ENCODE results near the gene KDM4B.

Gene KDM4B

GRCh38 chr19:5059793-5060192 is 90.9 kb downstream of the KDM4B start:
- TF ChIP-seq BHLHE40 (IDR thresholded peaks at IDR 0.05; ENCODE audit: borderline replicate concordance) (no peak), HDGF (IDR thresholded peaks at IDR 0.05; ENCODE audit: borderline replicate concordance) (no peak), ELF4 (IDR thresholded peaks at IDR 0.05) (no peak), CTBP1 (IDR thresholded peaks at IDR 0.05; ENCODE audit: borderline replicate concordance) (no peak), FOXK2 (IDR thresholded peaks at IDR 0.05) (no peak), SP1 (IDR thresholded peaks at IDR 0.05) (no peak), TARDBP (IDR thresholded peaks at IDR 0.05) (no peak), PKNOX1 (IDR thresholded peaks at IDR 0.05) (no peak), FOXM1 (IDR thresholded peaks at IDR 0.05; ENCODE audit: borderline replicate concordance) (no peak), ZNF384 (IDR thresholded peaks at IDR 0.05) (no peak), L3MBTL2 (conservative IDR thresholded peaks at IDR 0.05) (no peak), LEF1 (IDR thresholded peaks at IDR 0.05; ENCODE audit: borderline replicate concordance) (no peak), FOXA1 (IDR thresholded peaks at IDR 0.05) (no peak)
- no peak for DNase-seq (ENCODE audit: extremely low spot score)
- ChIA-PET CTCF (no interaction called here), POLR2A (no interaction called here)

GRCh38 chr19:5062195-5062594 is 93.3 kb downstream of the KDM4B start:
- no peak for DNase-seq (ENCODE audit: extremely low spot score)
- ChIA-PET POLR2A (no interaction called here), CTCF (no interaction called here)
- TF ChIP-seq PKNOX1 (IDR thresholded peaks at IDR 0.05), result no peak
- TF ChIP-seq SP1 (IDR thresholded peaks at IDR 0.05), result no peak
- TF ChIP-seq NFRKB (IDR thresholded peaks at IDR 0.05), result no peak
- no peak for TF ChIP-seq ELF4 (IDR thresholded peaks at IDR 0.05)
- no peak for TF ChIP-seq FOXA1 (IDR thresholded peaks at IDR 0.05)
- TF ChIP-seq TARDBP (IDR thresholded peaks at IDR 0.05), result no peak
- no peak for TF ChIP-seq L3MBTL2 (conservative IDR thresholded peaks at IDR 0.05)
- TF ChIP-seq FOXM1 (IDR thresholded peaks at IDR 0.05; ENCODE audit: borderline replicate concordance), result no peak
- TF ChIP-seq ARNT (IDR thresholded peaks at IDR 0.05), result no peak
- no peak for TF ChIP-seq LEF1 (IDR thresholded peaks at IDR 0.05; ENCODE audit: borderline replicate concordance)
- no peak for TF ChIP-seq SUZ12 (IDR thresholded peaks at IDR 0.05)
- no peak for TF ChIP-seq CTBP1 (IDR thresholded peaks at IDR 0.05; ENCODE audit: borderline replicate concordance)
- TF ChIP-seq HDGF (IDR thresholded peaks at IDR 0.05; ENCODE audit: borderline replicate concordance), result no peak
- TF ChIP-seq FOXK2 (IDR thresholded peaks at IDR 0.05), result no peak
- no peak for TF ChIP-seq BHLHE40 (IDR thresholded peaks at IDR 0.05; ENCODE audit: borderline replicate concordance)
- TF ChIP-seq ZNF384 (IDR thresholded peaks at IDR 0.05), result no peak

DNA sequence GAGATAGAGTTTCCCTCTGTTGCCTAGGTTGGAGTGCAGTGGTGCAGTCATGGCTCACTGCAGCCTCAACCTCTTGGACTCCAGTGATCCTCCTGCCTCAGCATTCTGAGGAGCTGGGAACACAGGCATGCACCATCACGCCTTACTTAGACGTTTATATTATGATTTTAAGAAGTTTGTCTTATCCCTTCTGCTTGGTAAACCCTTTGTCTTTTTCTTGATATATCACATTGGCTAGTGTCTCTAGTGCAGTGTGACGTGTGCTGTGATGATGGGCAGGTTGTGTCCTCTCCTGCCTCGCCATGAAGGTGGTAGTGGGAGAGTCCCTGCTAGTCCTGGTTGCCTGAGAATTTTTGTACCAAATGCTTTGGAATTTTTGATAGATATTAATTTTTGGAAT is 93.9 kb downstream of the KDM4B start:
- TF ChIP-seq ELF4 (IDR thresholded peaks at IDR 0.05), result no peak
- TF ChIP-seq FOXK2 (IDR thresholded peaks at IDR 0.05), result no peak
- TF ChIP-seq FOXM1 (IDR thresholded peaks at IDR 0.05; ENCODE audit: borderline replicate concordance), result no peak
- TF ChIP-seq BHLHE40 (IDR thresholded peaks at IDR 0.05; ENCODE audit: borderline replicate concordance), result no peak
- no peak for TF ChIP-seq HDGF (IDR thresholded peaks at IDR 0.05; ENCODE audit: borderline replicate concordance)
- no peak for TF ChIP-seq CTBP1 (IDR thresholded peaks at IDR 0.05; ENCODE audit: borderline replicate concordance)
- no peak for TF ChIP-seq L3MBTL2 (conservative IDR thresholded peaks at IDR 0.05)
- TF ChIP-seq NFRKB (IDR thresholded peaks at IDR 0.05), result no peak
- no peak for TF ChIP-seq ARNT (IDR thresholded peaks at IDR 0.05)
- no peak for TF ChIP-seq SUZ12 (IDR thresholded peaks at IDR 0.05)
- no peak for TF ChIP-seq SP1 (IDR thresholded peaks at IDR 0.05)
- no peak for TF ChIP-seq TARDBP (IDR thresholded peaks at IDR 0.05)
- TF ChIP-seq FOXA1 (IDR thresholded peaks at IDR 0.05), result no peak
- ChIA-PET CTCF (no interaction called here), POLR2A (no interaction called here)
- no peak for DNase-seq (ENCODE audit: extremely low spot score)

DNA sequence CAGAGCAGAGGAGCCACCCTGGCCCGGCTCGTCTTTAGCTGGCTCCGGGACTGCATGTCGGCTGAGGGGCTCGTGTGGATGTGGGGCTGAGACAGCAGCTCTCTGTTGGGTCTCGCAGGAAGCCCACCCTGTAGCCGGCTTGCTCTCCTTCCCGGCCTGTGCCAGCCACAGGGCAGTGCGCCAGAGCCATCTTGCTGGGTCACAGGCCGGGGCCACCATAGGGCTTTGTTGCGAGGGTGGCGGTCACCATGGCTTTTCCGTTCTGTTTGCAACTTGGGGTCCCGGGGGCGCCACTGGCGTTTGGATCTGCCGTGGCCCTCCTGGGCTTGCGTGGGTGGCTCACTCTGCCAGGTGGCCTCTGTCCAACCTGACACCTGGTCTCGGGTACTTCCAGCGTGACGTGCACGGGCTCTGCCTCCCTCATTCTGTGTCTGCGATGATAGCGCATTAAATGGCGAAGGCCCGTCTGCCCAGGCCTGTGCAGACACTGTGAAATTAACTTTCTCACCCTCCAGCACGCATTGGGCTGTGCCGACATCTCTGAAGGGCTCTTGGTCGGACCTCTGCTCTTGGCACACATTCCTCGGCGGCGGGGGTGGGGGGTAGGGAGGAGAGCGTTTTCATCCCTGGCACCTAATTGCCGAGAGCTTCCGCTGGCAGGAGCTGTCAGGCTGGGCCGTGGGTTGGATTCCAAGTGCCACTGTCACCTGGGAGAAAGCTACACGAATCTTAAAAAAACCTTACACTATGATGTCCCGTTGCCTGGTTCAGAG is 95.1 kb downstream of the KDM4B start:
- ChIA-PET POLR2A (no interaction called here), CTCF (no interaction called here)
- TF ChIP-seq ARNT (IDR thresholded peaks at IDR 0.05), result no peak
- no peak for TF ChIP-seq CTBP1 (IDR thresholded peaks at IDR 0.05; ENCODE audit: borderline replicate concordance)
- no peak for TF ChIP-seq ELF4 (IDR thresholded peaks at IDR 0.05)
- TF ChIP-seq FOXA1 (IDR thresholded peaks at IDR 0.05), result no peak
- TF ChIP-seq HDGF (IDR thresholded peaks at IDR 0.05; ENCODE audit: borderline replicate concordance), result no peak
- TF ChIP-seq TARDBP (IDR thresholded peaks at IDR 0.05), result no peak
- no peak for TF ChIP-seq FOXM1 (IDR thresholded peaks at IDR 0.05; ENCODE audit: borderline replicate concordance)
- no peak for DNase-seq (ENCODE audit: extremely low spot score)

DNA sequence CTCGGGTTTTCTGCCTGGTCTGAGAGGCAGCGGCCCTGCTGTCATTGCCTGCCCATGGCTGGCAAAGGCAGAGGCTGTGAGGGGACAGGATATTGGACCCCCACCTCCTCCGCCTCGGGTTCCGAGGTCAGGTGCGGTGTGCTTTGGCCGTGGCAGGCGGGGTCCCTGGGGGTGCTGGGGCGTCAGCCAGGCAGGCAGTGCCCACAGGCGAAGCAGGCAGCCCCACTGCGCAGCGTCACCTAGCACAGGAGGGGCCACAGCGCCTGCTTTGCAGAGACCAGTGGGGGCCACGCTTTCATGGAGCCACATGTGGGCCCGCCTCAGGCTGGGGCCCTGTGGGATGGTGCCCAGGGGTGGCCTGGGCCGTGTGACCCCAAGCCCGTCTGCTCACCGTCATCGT is 96.0 kb downstream of the KDM4B start:
- ChIA-PET CTCF (no interaction called here), POLR2A (no interaction called here)
- no peak for DNase-seq (ENCODE audit: extremely low spot score)
- TF ChIP-seq L3MBTL2 (conservative IDR thresholded peaks at IDR 0.05), result no peak
- TF ChIP-seq CTBP1 (IDR thresholded peaks at IDR 0.05; ENCODE audit: borderline replicate concordance), result no peak
- no peak for TF ChIP-seq HDGF (IDR thresholded peaks at IDR 0.05; ENCODE audit: borderline replicate concordance)
- no peak for TF ChIP-seq TARDBP (IDR thresholded peaks at IDR 0.05)
- no peak for TF ChIP-seq ARNT (IDR thresholded peaks at IDR 0.05)
- TF ChIP-seq FOXK2 (IDR thresholded peaks at IDR 0.05), result no peak
- no peak for TF ChIP-seq LEF1 (IDR thresholded peaks at IDR 0.05; ENCODE audit: borderline replicate concordance)
- no peak for TF ChIP-seq ZNF384 (IDR thresholded peaks at IDR 0.05)
- TF ChIP-seq NFRKB (IDR thresholded peaks at IDR 0.05), result no peak
- TF ChIP-seq SUZ12 (IDR thresholded peaks at IDR 0.05), result no peak
- TF ChIP-seq ELF4 (IDR thresholded peaks at IDR 0.05), result no peak
- no peak for TF ChIP-seq FOXM1 (IDR thresholded peaks at IDR 0.05; ENCODE audit: borderline replicate concordance)
- TF ChIP-seq PKNOX1 (IDR thresholded peaks at IDR 0.05), result no peak
- no peak for TF ChIP-seq BHLHE40 (IDR thresholded peaks at IDR 0.05; ENCODE audit: borderline replicate concordance)
- TF ChIP-seq SP1 (IDR thresholded peaks at IDR 0.05), result no peak
- no peak for TF ChIP-seq FOXA1 (IDR thresholded peaks at IDR 0.05)

- POLR2A ChIA-PET, result no interaction called here
- CTCF ChIA-PET, result no interaction called here
- DNase-seq (ENCODE audit: extremely low spot score), result no peak
- no peak for TF ChIP-seq PKNOX1 (IDR thresholded peaks at IDR 0.05)
- no peak for TF ChIP-seq CTBP1 (IDR thresholded peaks at IDR 0.05; ENCODE audit: borderline replicate concordance)
- no peak for TF ChIP-seq ELF4 (IDR thresholded peaks at IDR 0.05)
- TF ChIP-seq SUZ12 (IDR thresholded peaks at IDR 0.05), result no peak
- TF ChIP-seq TARDBP (IDR thresholded peaks at IDR 0.05), result no peak
- no peak for TF ChIP-seq FOXK2 (IDR thresholded peaks at IDR 0.05)
- no peak for TF ChIP-seq NFRKB (IDR thresholded peaks at IDR 0.05)
- no peak for TF ChIP-seq FOXA1 (IDR thresholded peaks at IDR 0.05)
- no peak for TF ChIP-seq LEF1 (IDR thresholded peaks at IDR 0.05; ENCODE audit: borderline replicate concordance)
- TF ChIP-seq HDGF (IDR thresholded peaks at IDR 0.05; ENCODE audit: borderline replicate concordance), result no peak
- TF ChIP-seq ZNF384 (IDR thresholded peaks at IDR 0.05), result no peak
- TF ChIP-seq BHLHE40 (IDR thresholded peaks at IDR 0.05; ENCODE audit: borderline replicate concordance), result no peak
- no peak for TF ChIP-seq L3MBTL2 (conservative IDR thresholded peaks at IDR 0.05)
- no peak for TF ChIP-seq ARNT (IDR thresholded peaks at IDR 0.05)
Observed at GRCh38 chr19:5065663-5066093, 96.8 kb downstream of the KDM4B start.
